NCI-H526 (cell line): ENCODE measurements around the gene MSANTD7.
"Not testable (repeated sequence)": the region's sequence is repeated elsewhere in the genome, so short reads cannot be mapped to it uniquely, and the experiment has no call there.

Experiments
- DNase-seq, 2 experiments: peaks; one replicate each; lab custom pipeline; 2025; lab: John Stamatoyannopoulos, UW

Gene MSANTD7

DNA sequence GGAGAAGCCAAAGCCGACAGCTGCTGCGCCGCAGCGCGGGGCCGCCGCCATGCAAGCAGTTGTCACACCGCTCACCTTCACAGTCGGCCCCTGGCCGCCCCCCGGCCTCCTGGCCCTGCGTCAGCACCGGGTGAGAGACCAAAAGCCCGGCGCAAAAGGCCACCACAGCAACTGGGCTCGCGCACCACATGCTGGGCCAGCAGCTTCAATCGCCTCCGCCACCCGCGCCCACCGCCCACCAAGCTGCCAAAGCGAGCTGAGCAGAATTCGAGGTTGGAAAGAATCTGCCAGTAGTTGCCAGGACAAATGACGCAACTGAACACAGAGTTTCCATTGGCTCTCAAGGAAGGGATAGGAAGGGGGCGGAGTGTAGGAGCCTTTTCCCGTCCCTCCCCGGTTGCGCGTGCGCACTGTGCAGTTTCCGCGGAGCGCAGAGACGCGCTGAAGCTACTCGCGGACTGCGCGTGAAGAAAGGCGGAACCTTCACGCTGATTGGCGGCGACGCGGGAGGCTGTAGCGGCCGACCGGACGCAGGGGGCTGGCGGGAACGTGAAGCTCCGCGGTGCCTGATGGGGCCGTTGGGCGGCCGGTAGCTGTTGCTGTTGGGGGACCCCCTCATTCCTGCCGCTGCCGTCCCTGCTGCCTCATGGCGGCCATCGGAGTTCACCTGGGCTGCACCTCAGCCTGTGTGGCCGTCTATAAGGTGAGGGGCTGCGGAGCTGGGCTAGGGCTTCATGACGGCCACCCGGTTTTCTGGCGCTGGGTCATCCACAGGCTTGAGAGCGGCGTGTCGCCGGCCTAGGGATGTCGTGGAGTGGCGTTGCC lies at the start of gene MSANTD7, which contains the start of the genes CDNF and HSPA14:
MSANTD7 (plus strand) TSS at position 550 of the 825 bp plus-strand sequence. CDS start 3,979 bp downstream, outside the sequence.
CDNF (minus strand) TSS at position 281 of the 825 bp plus-strand sequence; CDS start at position 190, 91 bp downstream.
HSPA14 (plus strand) TSS at position 550 of the 825 bp plus-strand sequence; CDS start at position 647, 97 bp downstream.
- DNase-seq, result peak; percentile 94 to 98

DNA sequence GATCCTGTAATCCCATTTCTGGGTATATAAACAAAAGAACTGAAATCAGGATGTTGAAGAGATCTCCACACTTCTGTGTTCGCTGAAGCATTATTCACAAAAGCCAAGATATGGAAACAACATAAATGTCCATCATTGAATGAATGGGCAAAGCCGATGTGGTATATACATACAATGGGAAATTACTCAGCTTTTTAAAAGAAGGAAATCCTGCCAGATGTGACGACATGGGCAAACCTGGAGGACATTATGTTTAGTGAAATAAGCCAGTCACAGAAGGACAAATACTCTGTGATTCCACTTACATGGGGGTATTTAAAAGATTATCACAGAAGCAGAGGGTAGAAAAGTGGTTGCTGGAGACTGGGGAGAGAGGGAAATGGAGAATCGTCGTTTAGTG lies 39.5 kb upstream of the MSANTD7 start:
- DNase-seq, result no peak

GRCh38 chr10:14800397-14800796 lies 37.7 kb upstream of the MSANTD7 start:
- DNase-seq, result no peak

GRCh38 chr10:14801723-14802122 lies 36.4 kb upstream of the MSANTD7 start:
- no peak for DNase-seq

- DNase-seq, result no peak
Observed at GRCh38 chr10:14803827-14804226, 34.3 kb upstream of the MSANTD7 start.

- DNase-seq, result no peak
Observed at GRCh38 chr10:14806318-14806717, 31.8 kb upstream of the MSANTD7 start.

- DNase-seq, result no peak
Observed at GRCh38 chr10:14810969-14811953, 26.8 kb upstream of the MSANTD7 start.

- no peak for DNase-seq
Observed at GRCh38 chr10:14812271-14812670, 25.8 kb upstream of the MSANTD7 start.

DNA sequence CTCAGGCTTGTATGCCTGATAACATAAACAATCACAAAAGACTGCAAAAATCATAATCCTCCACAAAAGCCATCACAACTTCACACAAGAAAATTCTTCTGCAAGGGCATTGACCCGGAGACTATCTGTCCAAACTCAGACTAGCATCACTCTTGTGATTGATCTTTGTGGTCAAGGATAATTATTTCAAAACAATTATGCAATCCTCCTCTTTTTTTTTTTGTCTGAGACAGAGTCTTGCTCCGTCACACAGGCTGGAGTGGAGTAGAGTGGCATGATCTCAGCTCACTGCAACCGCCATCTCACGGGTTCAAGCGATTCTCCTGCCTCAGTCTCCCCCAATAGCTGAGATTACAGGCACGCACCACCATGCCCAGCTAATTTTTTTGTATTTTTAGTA lies 22.4 kb upstream of the MSANTD7 start:
- DNase-seq, result no peak

DNA sequence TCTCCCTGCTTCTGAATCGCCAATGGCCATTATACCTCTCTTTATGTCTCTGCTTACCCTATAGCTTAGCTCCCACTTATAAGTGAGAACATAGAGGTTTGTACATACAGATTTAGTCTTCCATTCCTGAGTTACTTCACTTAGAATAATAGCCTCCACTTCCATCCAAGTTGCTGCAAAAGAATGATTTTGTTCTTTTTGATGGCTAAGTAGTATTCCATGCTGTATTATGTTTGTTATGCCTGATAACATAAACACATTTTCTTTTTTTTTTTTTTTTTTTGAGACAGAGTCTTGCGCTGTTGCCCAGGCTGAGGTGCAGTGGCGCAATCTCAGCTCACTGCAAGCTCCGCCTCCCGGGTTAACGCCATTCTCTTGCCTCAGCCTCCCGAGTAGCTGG lies 21.4 kb upstream of the MSANTD7 start:
- DNase-seq, result not testable (repeated sequence)

- DNase-seq, result no peak
Observed at GRCh38 chr10:14820010-14820774, 17.9 kb upstream of the MSANTD7 start.

- no peak for DNase-seq
Observed at GRCh38 chr10:14820775-14821154, 17.3 kb upstream of the MSANTD7 start.

- DNase-seq, result no peak
Observed at GRCh38 chr10:14821635-14822375, 16.3 kb upstream of the MSANTD7 start.

GRCh38 chr10:14822879-14823755 lies 15.0 kb upstream of the MSANTD7 start:
- DNase-seq, result peak in 1 of 2 experiments; percentile 15

DNA sequence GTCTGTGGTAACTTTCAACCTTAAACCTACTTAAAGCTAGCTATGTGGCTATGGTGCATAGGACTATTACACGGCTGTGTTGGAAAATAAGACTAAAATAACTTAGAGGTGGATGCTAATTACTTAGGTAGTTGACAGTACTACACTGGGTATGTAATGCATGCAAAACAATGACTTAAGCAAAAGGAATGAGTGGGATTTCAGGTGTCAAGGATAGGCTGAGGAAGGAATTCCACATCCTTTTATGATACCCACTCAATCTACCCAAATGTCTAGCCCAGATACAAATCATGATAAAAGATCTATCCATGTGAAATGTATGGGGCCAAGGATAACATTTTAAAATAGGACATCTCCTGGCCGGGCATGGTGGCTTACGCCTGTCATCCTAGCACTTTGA lies 14.1 kb upstream of the MSANTD7 start:
- no peak for DNase-seq

DNA sequence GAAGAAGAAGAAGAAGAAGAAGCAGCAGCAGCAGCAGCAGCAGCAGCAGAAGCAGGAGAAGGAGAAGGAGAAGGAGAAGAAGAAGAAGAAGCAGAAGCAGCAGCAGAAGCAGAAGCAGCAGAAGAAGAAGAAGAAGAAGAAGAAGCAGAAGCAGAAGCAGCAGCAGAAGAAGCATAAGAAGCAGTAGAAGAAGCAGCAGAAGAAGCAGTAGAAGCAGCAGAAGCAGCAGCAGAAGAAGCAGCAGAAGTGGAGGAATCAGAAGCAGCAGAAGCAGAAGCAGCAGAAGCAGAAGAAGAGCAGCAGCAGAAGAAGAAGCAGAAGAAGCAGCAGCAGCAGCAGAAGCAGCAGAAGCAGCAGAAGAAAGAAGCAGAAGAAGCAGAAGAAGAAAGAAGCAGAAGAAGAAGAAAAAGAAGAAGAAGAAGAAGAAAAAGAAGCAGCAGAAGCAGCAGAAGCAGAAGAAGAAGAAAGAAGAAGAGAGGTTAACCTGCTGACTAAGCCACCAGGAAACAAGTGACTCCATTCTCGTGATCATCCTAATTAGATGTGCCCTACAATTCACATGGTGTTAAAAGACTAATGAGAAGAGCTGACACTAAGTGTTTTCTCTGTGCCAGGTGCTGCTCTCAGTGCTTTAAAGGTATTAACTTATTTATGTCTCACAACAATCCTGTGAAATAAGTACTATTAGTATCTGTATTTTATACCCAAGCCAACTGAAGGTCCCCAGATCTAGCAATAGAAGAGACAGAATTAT lies 11.9 kb upstream of the MSANTD7 start:
- no peak for DNase-seq

DNA sequence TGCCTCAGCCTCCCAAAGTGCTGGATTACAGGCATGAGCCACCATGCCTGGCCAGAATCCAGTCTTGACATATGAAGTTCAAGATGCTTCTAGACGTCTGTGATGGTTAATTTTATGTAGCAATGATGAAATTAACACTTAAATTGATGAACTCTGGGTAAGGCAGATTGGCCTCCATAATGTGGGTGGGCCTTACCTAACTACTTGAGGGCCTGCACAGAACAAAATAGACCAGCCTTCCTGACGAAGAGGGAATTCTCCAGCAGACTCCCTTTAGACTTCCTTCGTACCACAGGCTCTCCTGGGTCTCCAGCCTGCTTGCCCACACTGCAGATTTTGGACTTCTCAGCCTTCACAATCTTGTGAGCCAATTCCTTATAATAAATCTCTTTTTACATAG lies 5.0 kb upstream of the MSANTD7 start:
- DNase-seq, result no peak

- no peak for DNase-seq
Observed at GRCh38 chr10:14836208-14836607, 1.9 kb upstream of the MSANTD7 start.
